Peyer's patch (tissue), 4 donors: ENCODE data around the gene KIAA1755. TPM values are rescaled to one million over a fixed set of nuclear protein-coding genes. Genes with fewer than 3 reads are reported as not detected.

ENCODE experiments used
- DNase-seq, 3 donors: peaks; one replicate each; pipeline ENCODE4 v3.0.0-alpha.2; 2017 to 2019
- H3K27ac ChIP-seq, 4 donors: fragments of 200-600 bp; sonication (generic); one replicate each; pipeline ENCODE4 v1.5.1; 2016 to 2019
- H3K27me3 ChIP-seq, 2 donors: fragments of 200-600 bp; sonication (generic); one replicate each; pipeline ENCODE4 v1.5.1; 2019
- H3K36me3 ChIP-seq, 3 donors: fragments of 200-600 bp; sonication (generic); one replicate each; pipeline ENCODE4 v1.5.1; 2016 to 2019
- H3K4me1 ChIP-seq, 4 donors: fragments of 200-600 bp; sonication (generic); one replicate each; pipeline ENCODE4 v1.5.1; 2016 to 2019
- H3K4me3 ChIP-seq, 4 donors: fragments of 200-600 bp; sonication (generic); 1 replicate in 3 of 4; 2 replicates in 1 of 4; pipeline ENCODE4 v1.5.1; 2016 to 2019; ENCODE audit warnings: mild to moderate bottlenecking in 1 of 4
- H3K9me3 ChIP-seq, 4 donors: fragments of 200-600 bp; sonication (generic); one replicate each; pipeline ENCODE4 v1.5.1; 2016 to 2019; ENCODE audit warnings: mild to moderate bottlenecking in 1 of 4
- CTCF ChIP-seq, 6 experiments: fragments of 450-650 bp in 4 of 6; fragments of 200-600 bp in 2 of 6; sonication (generic) in 1 of 6; IDR thresholded peaks; one replicate each; pipeline ENCODE4 v1.5.1; 2017 to 2019; ENCODE audit warnings: antibody characterized with exemption in 6 of 6, mild to moderate bottlenecking in 3 of 6, moderate library complexity in 1 of 6
- POLR2A ChIP-seq, 2 donors: fragments of 450-650 bp; IDR thresholded peaks; one replicate each; pipeline ENCODE4 v1.5.1; 2017; ENCODE audit warnings: antibody characterized with exemption in 2 of 2, mild to moderate bottlenecking in 2 of 2, moderate library complexity in 2 of 2
- total RNA-seq, 4 donors: library from RNA; depleted of rRNA; stranded (reverse); fragments of >200 nt; gene quantifications; one replicate each; pipeline ENCODE4 v1.1.0, GENCODE V29; 2016

The KIAA1755 gene
- total RNA-seq, 4 donors from 2014 or later, result 0.35 to 4.1 (median 2.0) TPM

DNA sequence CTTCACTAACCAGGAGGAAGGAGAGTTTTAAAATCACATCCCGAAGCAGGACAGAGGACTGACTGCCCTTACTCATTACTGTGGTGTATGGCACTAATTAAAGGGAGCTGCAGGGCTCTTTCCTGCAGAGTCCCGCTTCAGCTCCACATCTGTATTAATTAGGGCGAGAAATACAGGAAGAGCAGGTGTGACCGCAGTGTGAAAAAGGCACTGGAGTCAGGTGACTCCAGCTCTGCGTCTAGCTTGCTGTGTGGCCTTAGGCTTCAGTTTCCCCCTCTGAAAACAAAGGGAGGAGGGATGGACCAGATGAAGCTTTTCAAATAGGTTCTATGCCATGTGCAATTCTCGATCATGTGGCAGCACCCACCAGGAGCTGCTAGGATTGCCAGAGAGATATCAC lies 34.0 kb downstream of the KIAA1755 start:
- TF ChIP-seq CTCF (IDR thresholded peaks at IDR 0.05) (no peak), POLR2A (IDR thresholded peaks at IDR 0.05) (no peak)
- no peak for DNase-seq
- Histone ChIP-seq H3K4me3 (no peak overlapping the region), H3K27ac (no peak overlapping the region), H3K4me1 (peaks cover 0 to 6% (median 0%) of the 10 kb centered on the region in 4 donors), H3K27me3 (no peaks in the 10 kb centered on the region), H3K36me3 (no peaks in the 10 kb centered on the region), H3K9me3 (no peaks in the 10 kb centered on the region)

DNA sequence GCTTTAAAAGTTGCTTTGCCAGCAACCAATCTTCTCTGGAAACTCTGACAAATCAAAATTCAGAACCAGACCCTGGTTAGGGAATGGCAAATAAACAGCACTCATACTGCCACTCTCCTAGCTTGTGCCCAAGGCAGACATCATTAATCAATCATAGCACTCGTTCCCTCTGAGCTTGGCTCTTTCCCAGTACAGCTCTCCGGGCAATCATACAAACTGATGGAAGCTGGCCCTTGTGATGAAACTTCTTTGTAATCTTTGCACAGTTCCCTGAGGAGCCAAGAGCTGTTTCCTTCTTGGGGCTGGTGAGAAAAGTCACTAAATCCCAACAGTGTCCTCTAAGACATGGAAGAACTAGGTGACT lies 34.7 kb downstream of the KIAA1755 start:
- H3K4me3 ChIP-seq, result no peak overlapping the region
- TF ChIP-seq CTCF (IDR thresholded peaks at IDR 0.05), result no peak
- no peak for TF ChIP-seq POLR2A (IDR thresholded peaks at IDR 0.05)
- H3K27me3 ChIP-seq, result no peaks in the 10 kb centered on the region
- H3K4me1 ChIP-seq, result no peaks in the 10 kb centered on the region
- DNase-seq, result no peak
- H3K9me3 ChIP-seq, result no peaks in the 10 kb centered on the region
- H3K36me3 ChIP-seq, result no peaks in the 10 kb centered on the region
- no peak overlapping the region for H3K27ac ChIP-seq

- Histone ChIP-seq H3K36me3 (no peaks in the 10 kb centered on the region), H3K27ac (no peak overlapping the region), H3K9me3 (no peaks in the 10 kb centered on the region), H3K4me3 (no peak overlapping the region), H3K27me3 (no peaks in the 10 kb centered on the region), H3K4me1 (no peaks in the 10 kb centered on the region)
- DNase-seq, result no peak
- no peak for TF ChIP-seq CTCF (IDR thresholded peaks at IDR 0.05)
- TF ChIP-seq POLR2A (IDR thresholded peaks at IDR 0.05), result no peak
These were observed 35.2 kb downstream of the KIAA1755 start for GRCh38 chr20:38225240-38225899.

GRCh38 chr20:38224531-38224930 lies 36.0 kb downstream of the KIAA1755 start:
- H3K27me3 ChIP-seq, result no peaks in the 10 kb centered on the region
- TF ChIP-seq POLR2A (IDR thresholded peaks at IDR 0.05) (no peak), CTCF (IDR thresholded peaks at IDR 0.05) (no peak)
- DNase-seq, result no peak
- H3K27ac ChIP-seq, result no peak overlapping the region
- H3K4me3 ChIP-seq, result no peak overlapping the region
- H3K9me3 ChIP-seq, result no peaks in the 10 kb centered on the region
- no peaks in the 10 kb centered on the region for H3K36me3 ChIP-seq
- no peaks in the 10 kb centered on the region for H3K4me1 ChIP-seq

DNA sequence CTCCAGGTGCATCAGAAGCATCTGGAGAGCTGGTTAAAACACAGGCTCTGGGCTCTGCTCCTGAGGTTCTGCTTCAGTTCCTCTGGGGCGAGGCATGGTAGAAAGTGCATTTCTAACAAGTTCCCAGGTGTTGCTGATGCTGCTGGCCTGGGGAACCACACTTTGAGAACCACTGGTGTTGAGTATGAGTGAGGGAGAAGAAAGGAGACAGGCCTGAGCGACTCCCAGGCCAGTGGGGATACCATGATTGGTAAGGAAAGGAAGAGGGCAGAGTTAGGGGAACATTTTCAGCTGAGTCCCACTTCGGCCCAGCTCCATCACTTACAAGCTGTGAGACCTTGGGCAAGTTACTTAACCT lies 36.8 kb downstream of the KIAA1755 start:
- no peak overlapping the region for H3K4me3 ChIP-seq
- H3K4me1 ChIP-seq, result no peaks in the 10 kb centered on the region
- no peak overlapping the region for H3K27ac ChIP-seq
- H3K9me3 ChIP-seq, result no peaks in the 10 kb centered on the region
- TF ChIP-seq CTCF (IDR thresholded peaks at IDR 0.05), result no peak
- no peak for TF ChIP-seq POLR2A (IDR thresholded peaks at IDR 0.05)
- no peaks in the 10 kb centered on the region for H3K27me3 ChIP-seq
- H3K36me3 ChIP-seq, result no peaks in the 10 kb centered on the region
- DNase-seq, result no peak
